Progenitor cell of endocrine pancreas (in vitro differentiated cells): ENCODE data around the gene MMRN2. TPM values are rescaled to one million over a fixed set of nuclear protein-coding genes. Genes with fewer than 3 reads are reported as not detected.

ENCODE experiments used
- DNase-seq: peaks from one replicate; pipeline ENCODE4 v3.0.0; 2021; ENCODE audit warnings: low spot score; ENCODE audit not compliant: unreplicated experiment
- H3K27ac Mint-ChIP-seq: 2 replicates; pipeline ENCODE4 v1.8.0; 2021; ENCODE audit warnings: mild to moderate bottlenecking, moderate library complexity, mixed read lengths
- H3K27me3 Mint-ChIP-seq: 2 replicates; pipeline ENCODE4 v1.8.0; 2021; ENCODE audit warnings: mixed read lengths
- H3K36me3 Mint-ChIP-seq: 2 replicates; pipeline ENCODE4 v1.8.0; 2022; ENCODE audit warnings: mixed read lengths; ENCODE audit not compliant: insufficient read depth
- H3K4me1 Mint-ChIP-seq: 2 replicates; pipeline ENCODE4 v1.8.0; 2021; ENCODE audit warnings: low read depth, mixed read lengths
- H3K4me3 Mint-ChIP-seq: 2 replicates; pipeline ENCODE4 v1.8.0; 2021; ENCODE audit warnings: low read depth, mild to moderate bottlenecking, moderate library complexity, mixed read lengths
- H3K9me3 Mint-ChIP-seq: 2 replicates; pipeline ENCODE4 v1.8.0; 2021; ENCODE audit warnings: low read depth, mixed read lengths
- CTCF ChIP-seq: fragments of 200-600 bp; sonication (generic); IDR thresholded peaks from one replicate; pipeline ENCODE4 v1.5.0; 2021; ENCODE audit warnings: antibody characterized with exemption, mild to moderate bottlenecking; ENCODE audit not compliant: unreplicated experiment
- total RNA-seq: library from RNA; stranded (reverse); gene quantifications from 2 replicates; pipeline ENCODE4 v1.2.1, GENCODE V29; 2021

Gene MMRN2
- total RNA-seq, 1 donor from 2014 or later: 1.5 TPM

GRCh38 chr10:86959737-86960002 is 2.3 kb upstream of the MMRN2 start:
- H3K27ac Mint-ChIP-seq: no peak overlapping the region
- no peak overlapping the region for H3K4me3 Mint-ChIP-seq

GRCh38 chr10:86958901-86959736 is 1.7 kb upstream of the MMRN2 start:
- peaks cover 29% of the 10 kb centered on the region for H3K4me1 Mint-ChIP-seq
- H3K9me3 Mint-ChIP-seq: no peaks in the 10 kb centered on the region
- no peaks in the 10 kb centered on the region for H3K36me3 Mint-ChIP-seq
- H3K27me3 Mint-ChIP-seq: no peaks in the 10 kb centered on the region
- peak overlapping the region; percentile 95 for H3K27ac Mint-ChIP-seq
- H3K4me3 Mint-ChIP-seq: peak overlapping the region; percentile 51
- no peak for TF ChIP-seq CTCF
- DNase-seq: no peak

More at GRCh38 chr10:86959737-86960002, 2.3 kb upstream of the MMRN2 start:
- Mint-ChIP-seq H3K4me1 (peaks cover 24% of the 10 kb centered on the region), H3K36me3 (no peaks in the 10 kb centered on the region), H3K9me3 (no peaks in the 10 kb centered on the region), H3K27me3 (no peaks in the 10 kb centered on the region)
- no peak for TF ChIP-seq CTCF
- DNase-seq: no peak

- no peak for DNase-seq
- peaks cover 32% of the 10 kb centered on the region for H3K4me1 Mint-ChIP-seq
Measured at GRCh38 chr10:86958116-86958900, 893 bp upstream of the MMRN2 start, which contains the start of gene SNCG. SNCG (plus strand) TSS chr10:86958599; CDS start chr10:86958698, 99 bp downstream.

GRCh38 chr10:86956848-86957448 is 467 bp downstream of the MMRN2 start:
- Mint-ChIP-seq H3K9me3 (peaks cover 6% of the 10 kb centered on the region), H3K27me3 (no peaks in the 10 kb centered on the region), H3K27ac (no peak overlapping the region), H3K36me3 (peaks cover 4% of the 10 kb centered on the region), H3K4me3 (no peak overlapping the region), H3K4me1 (peaks cover 32% of the 10 kb centered on the region)
- no peak for DNase-seq
- no peak for TF ChIP-seq CTCF

More at GRCh38 chr10:86958116-86958900, 893 bp upstream of the MMRN2 start, which contains the start of gene SNCG:
- Mint-ChIP-seq H3K9me3 (no peaks in the 10 kb centered on the region), H3K4me3 (peak within 1 kb of the TSS; percentile 51), H3K27ac (peak within 1 kb of the TSS; percentile 95), H3K27me3 (no peaks in the 10 kb centered on the region), H3K36me3 (no peaks in the 10 kb centered on the region)
- TF ChIP-seq CTCF: no peak

GRCh38 chr10:86956195-86956847 is 1.1 kb downstream of the MMRN2 start:
- H3K9me3 Mint-ChIP-seq: peaks cover 9% of the 10 kb centered on the region
- DNase-seq: no peak
- peaks cover 32% of the 10 kb centered on the region for H3K4me1 Mint-ChIP-seq
- no peaks in the 10 kb centered on the region for H3K27me3 Mint-ChIP-seq
- H3K4me3 Mint-ChIP-seq: no peak overlapping the region
- H3K36me3 Mint-ChIP-seq: peaks cover 8% of the 10 kb centered on the region
- TF ChIP-seq CTCF: no peak
- no peak overlapping the region for H3K27ac Mint-ChIP-seq
